Stomach (tissue), 9 donors: Measurements from ENCODE around the gene CCDC38. TPM values are rescaled to one million over a fixed set of nuclear protein-coding genes. Genes with fewer than 3 reads are reported as not detected.
"Not testable (repeated sequence)": the region's sequence is repeated elsewhere in the genome, so short reads cannot be mapped to it uniquely, and the experiment has no call there.

Experiments
- DNase-seq, 2 donors: peaks; one replicate each; pipeline versions ENCODE4 v3.0.0 to v3.0.0-alpha.2; 2013 to 2019
- H3K27ac ChIP-seq, 5 donors: fragments of 200-600 bp in 4 of 5; sonication (generic) in 4 of 5; one replicate each; pipeline ENCODE4 v1.5.1; 2013 to 2019; ENCODE audit warnings: mild to moderate bottlenecking in 1 of 5, moderate library complexity in 1 of 5
- H3K27me3 ChIP-seq, 3 donors: fragments of 200-600 bp; sonication (generic); one replicate each; pipeline ENCODE4 v1.5.1; 2017 to 2019; ENCODE audit warnings: mixed run types in 1 of 3
- H3K36me3 ChIP-seq, 4 donors: fragments of 200-600 bp; sonication (generic); 1 replicate in 3 of 4; 2 replicates in 1 of 4; pipeline ENCODE4 v1.5.1; 2016 to 2019
- H3K4me1 ChIP-seq, 4 donors: fragments of 200-600 bp; sonication (generic); one replicate each; pipeline ENCODE4 v1.5.1; 2016 to 2019
- H3K4me3 ChIP-seq, 4 donors: fragments of 200-600 bp; sonication (generic) in 3 of 4; one replicate each; pipeline ENCODE4 v1.5.1; 2016 to 2019; ENCODE audit warnings: mild to moderate bottlenecking in 1 of 4
- H3K9me3 ChIP-seq, 4 donors: fragments of 200-600 bp; sonication (generic); one replicate each; pipeline ENCODE4 v1.5.1; 2016 to 2019
- CTCF ChIP-seq, 7 experiments: fragments of 450-650 bp in 4 of 7; fragments of 200-600 bp in 3 of 7; sonication (generic) in 3 of 7; IDR thresholded peaks; one replicate each; pipeline ENCODE4 v1.5.1; 2016 to 2019; ENCODE audit warnings: antibody characterized with exemption in 7 of 7, control low read depth in 2 of 7, mild to moderate bottlenecking in 1 of 7
- EP300 ChIP-seq: sonication (generic); formaldehyde crosslinking; IDR thresholded peaks from one replicate; pipeline ENCODE4 v1.6.1; 2017; ENCODE audit warnings: antibody characterized with exemption
- POLR2A ChIP-seq, 4 donors: fragments of 450-650 bp; IDR thresholded peaks; one replicate each; pipeline ENCODE4 v1.6.1; 2016; ENCODE audit warnings: antibody characterized with exemption in 4 of 4, control low read depth in 2 of 4, mild to moderate bottlenecking in 1 of 4, moderate library complexity in 1 of 4
- POLR2AphosphoS5 ChIP-seq, 3 donors: sonication (generic); formaldehyde crosslinking; IDR thresholded peaks; one replicate each; pipeline ENCODE4 v1.6.1; 2016; ENCODE audit warnings: antibody characterized with exemption in 3 of 3
- WGBS, 5 donors: extraction: QIAGEN DNeasy Blood & Tissue Kit in 3 of 5; methylation state at CpG; one replicate each; pipeline versions ENCODE4 v1.1.5 to v1.1.7; 2013 to 2018; 5-methylcytosine and 5-hydroxymethylcytosine counted together
- intact Hi-C: fragments of 100-400 bp; cut with DNase I; formaldehyde crosslinking; loops from one replicate; pipeline ENCODE4 v1.15.1; 2023; ENCODE audit warnings: low total_unique reads
- polyA plus RNA-seq, 3 donors: library from polyadenylated mRNA; stranded (reverse); fragments of 200-250 nt; gene quantifications; one replicate each; pipeline ENCODE4 v1.2.3, GENCODE V29; 2013
- total RNA-seq, 5 donors: library from RNA; depleted of rRNA; stranded (reverse); fragments of >200 nt; gene quantifications; one replicate each; pipeline versions ENCODE4 v1.1.0 to v1.2.3, GENCODE V29; 2014 to 2016
- donor health status: healthy with polysubstance abuse.
- donor health status: Bipolar disorder and iron deficiency.
- donor health status: healthy.

CCDC38 gene
- total and polyA plus RNA-seq, 8 donors = not detected

- Histone ChIP-seq H3K4me1 (no peaks in the 10 kb centered on the region), H3K27ac (peak overlapping the region in 4 of 5 donors; percentile 3 to 53 (median 20)), H3K36me3 (no peaks in the 10 kb centered on the region), H3K4me3 (no peak overlapping the region), H3K9me3 (no peaks in the 10 kb centered on the region), H3K27me3 (peaks cover 0 to 8% (median 0%) of the 10 kb centered on the region in 3 donors)
- intact Hi-C loops = no loop called here
- DNase-seq = peak; percentile 55 to 62
- TF ChIP-seq POLR2A (IDR thresholded peaks at IDR 0.05) (no peak), CTCF (IDR thresholded peaks at IDR 0.05) (peak in 3 of 7 experiments; percentile 10 to 53 (median 34))
- WGBS, 5 donors = 39 to 54% (median 39%) methylated on average over 8 of the region's 8 CpGs
Observed at GRCh38 chr12:95848575-95849388, 93.6 kb downstream of the CCDC38 start.

- DNase-seq, intact Hi-C loops, H3K4me3 ChIP-seq, H3K9me3 ChIP-seq, H3K36me3 ChIP-seq: not testable (repeated sequence)
- peaks cover 0 to 14% (median 0%) of the 10 kb centered on the region in 3 donors for H3K27me3 ChIP-seq
- peak overlapping the region in 1 of 5 donors; percentile 42 for H3K27ac ChIP-seq
- peaks cover 8 to 13% (median 11%) of the 10 kb centered on the region in 4 donors for H3K4me1 ChIP-seq
- 53 to 92% (median 87%) methylated on average over 6 to 7 of the region's 12 CpGs for WGBS, 5 donors
Observed at GRCh38 chr12:95842426-95842825, 100.0 kb downstream of the CCDC38 start.

- peak; percentile 43 to 64 for DNase-seq
- intact Hi-C loops = no loop called here
- H3K9me3 ChIP-seq = no peaks in the 10 kb centered on the region
- H3K27ac ChIP-seq = peak overlapping the region in 4 of 5 donors; percentile 44 to 79 (median 57)
- H3K4me3 ChIP-seq = no peak overlapping the region
- no peaks in the 10 kb centered on the region for H3K27me3 ChIP-seq
- H3K4me1 ChIP-seq = peaks cover 8 to 28% (median 26%) of the 10 kb centered on the region in 4 donors
- 3 to 8% (median 5%) methylated on average over 11 of the region's 11 CpGs for WGBS, 5 donors
- TF ChIP-seq CTCF (IDR thresholded peaks at IDR 0.05) (no peak), EP300 (no peak), POLR2AphosphoS5 (IDR thresholded peaks at IDR 0.05) (no peak), POLR2A (IDR thresholded peaks at IDR 0.05) (no peak)
- H3K36me3 ChIP-seq = no peaks in the 10 kb centered on the region
Observed at GRCh38 chr12:95838125-95838524, 104.3 kb downstream of the CCDC38 start.

- Histone ChIP-seq H3K36me3 (no peaks in the 10 kb centered on the region), H3K9me3 (no peaks in the 10 kb centered on the region), H3K27ac (peak overlapping the region in 4 of 5 donors; percentile 53 to 79 (median 64)), H3K27me3 (no peaks in the 10 kb centered on the region), H3K4me3 (no peak overlapping the region), H3K4me1 (peaks cover 8 to 28% (median 26%) of the 10 kb centered on the region in 4 donors)
- DNase-seq = no peak
- TF ChIP-seq POLR2A (IDR thresholded peaks at IDR 0.05) = no peak
- WGBS, 5 donors = 21 to 36% (median 22%) methylated on average over 10 of the region's 10 CpGs
- intact Hi-C loops = no loop called here
Observed at GRCh38 chr12:95837240-95838038, 105.0 kb downstream of the CCDC38 start.

GRCh38 chr12:95836630-95837239 is 105.7 kb downstream of the CCDC38 start:
- 0 to 11% (median 4%) methylated on average over 1 of the region's 1 CpG for WGBS, 5 donors
- Histone ChIP-seq H3K27ac (peak overlapping the region in 3 of 5 donors; percentile 61 to 79 (median 65)), H3K4me1 (peaks cover 8 to 28% (median 26%) of the 10 kb centered on the region in 4 donors), H3K27me3 (no peaks in the 10 kb centered on the region), H3K9me3 (no peaks in the 10 kb centered on the region), H3K4me3 (no peak overlapping the region), H3K36me3 (no peaks in the 10 kb centered on the region)
- TF ChIP-seq EP300 = no peak
- no peak for TF ChIP-seq POLR2A (IDR thresholded peaks at IDR 0.05)
- TF ChIP-seq CTCF (IDR thresholded peaks at IDR 0.05) = peak in 2 of 7 experiments; percentile 4 to 16
- TF ChIP-seq POLR2AphosphoS5 (IDR thresholded peaks at IDR 0.05) = peak in 2 of 3 donors; percentile 38 to 83
- intact Hi-C loops = no loop called here
- peak in 1 of 2 donors; percentile 45 for DNase-seq
